Measurements from ENCODE around the gene WWC2.

GRCh38 chr4:183250831-183251230, 151.8 kb downstream of the WWC2 start:
- TF ChIP-seq, protein P1, sequence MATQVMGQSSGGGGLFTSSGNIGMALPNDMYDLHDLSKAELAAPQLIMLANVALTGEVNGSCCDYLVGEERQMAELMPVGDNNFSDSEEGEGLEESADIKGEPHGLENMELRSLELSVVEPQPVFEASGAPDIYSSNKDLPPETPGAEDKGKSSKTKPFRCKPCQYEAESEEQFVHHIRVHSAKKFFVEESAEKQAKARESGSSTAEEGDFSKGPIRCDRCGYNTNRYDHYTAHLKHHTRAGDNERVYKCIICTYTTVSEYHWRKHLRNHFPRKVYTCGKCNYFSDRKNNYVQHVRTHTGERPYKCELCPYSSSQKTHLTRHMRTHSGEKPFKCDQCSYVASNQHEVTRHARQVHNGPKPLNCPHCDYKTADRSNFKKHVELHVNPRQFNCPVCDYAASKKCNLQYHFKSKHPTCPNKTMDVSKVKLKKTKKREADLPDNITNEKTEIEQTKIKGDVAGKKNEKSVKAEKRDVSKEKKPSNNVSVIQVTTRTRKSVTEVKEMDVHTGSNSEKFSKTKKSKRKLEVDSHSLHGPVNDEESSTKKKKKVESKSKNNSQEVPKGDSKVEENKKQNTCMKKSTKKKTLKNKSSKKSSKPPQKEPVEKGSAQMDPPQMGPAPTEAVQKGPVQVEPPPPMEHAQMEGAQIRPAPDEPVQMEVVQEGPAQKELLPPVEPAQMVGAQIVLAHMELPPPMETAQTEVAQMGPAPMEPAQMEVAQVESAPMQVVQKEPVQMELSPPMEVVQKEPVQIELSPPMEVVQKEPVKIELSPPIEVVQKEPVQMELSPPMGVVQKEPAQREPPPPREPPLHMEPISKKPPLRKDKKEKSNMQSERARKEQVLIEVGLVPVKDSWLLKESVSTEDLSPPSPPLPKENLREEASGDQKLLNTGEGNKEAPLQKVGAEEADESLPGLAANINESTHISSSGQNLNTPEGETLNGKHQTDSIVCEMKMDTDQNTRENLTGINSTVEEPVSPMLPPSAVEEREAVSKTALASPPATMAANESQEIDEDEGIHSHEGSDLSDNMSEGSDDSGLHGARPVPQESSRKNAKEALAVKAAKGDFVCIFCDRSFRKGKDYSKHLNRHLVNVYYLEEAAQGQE (IDR thresholded peaks at IDR 0.05; ENCODE audit: insufficient read depth in 1 of 2, low read depth in 2 of 2, low read length in 1 of 2), result no peak
- TF ChIP-seq, protein P2, sequence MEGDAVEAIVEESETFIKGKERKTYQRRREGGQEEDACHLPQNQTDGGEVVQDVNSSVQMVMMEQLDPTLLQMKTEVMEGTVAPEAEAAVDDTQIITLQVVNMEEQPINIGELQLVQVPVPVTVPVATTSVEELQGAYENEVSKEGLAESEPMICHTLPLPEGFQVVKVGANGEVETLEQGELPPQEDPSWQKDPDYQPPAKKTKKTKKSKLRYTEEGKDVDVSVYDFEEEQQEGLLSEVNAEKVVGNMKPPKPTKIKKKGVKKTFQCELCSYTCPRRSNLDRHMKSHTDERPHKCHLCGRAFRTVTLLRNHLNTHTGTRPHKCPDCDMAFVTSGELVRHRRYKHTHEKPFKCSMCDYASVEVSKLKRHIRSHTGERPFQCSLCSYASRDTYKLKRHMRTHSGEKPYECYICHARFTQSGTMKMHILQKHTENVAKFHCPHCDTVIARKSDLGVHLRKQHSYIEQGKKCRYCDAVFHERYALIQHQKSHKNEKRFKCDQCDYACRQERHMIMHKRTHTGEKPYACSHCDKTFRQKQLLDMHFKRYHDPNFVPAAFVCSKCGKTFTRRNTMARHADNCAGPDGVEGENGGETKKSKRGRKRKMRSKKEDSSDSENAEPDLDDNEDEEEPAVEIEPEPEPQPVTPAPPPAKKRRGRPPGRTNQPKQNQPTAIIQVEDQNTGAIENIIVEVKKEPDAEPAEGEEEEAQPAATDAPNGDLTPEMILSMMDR (IDR thresholded peaks at IDR 0.05), result no peak
- no peak for TF ChIP-seq POLR2AphosphoS5 (IDR thresholded peaks at IDR 0.05; ENCODE audit: low read depth, low read length)
